Left forelimb (tissue), 1 donor: Measurements from ENCODE around the gene LRRC57.

Experiments
- DNase-seq: peaks from one replicate; pipeline ENCODE4 v3.0.0-alpha.2; 2018; ENCODE audit warnings: low spot score

Gene LRRC57

GRCh38 chr15:42490671-42491538 lies 57.7 kb downstream of the LRRC57 start, which contains the start of gene ZNF106:
TSS of gene ZNF106 (minus strand) at chr15:42491141. CDS start at chr15:42472289, 18,852 bp downstream.
- peak; percentile 92 for DNase-seq

GRCh38 chr15:42490291-42490670 lies 58.3 kb downstream of the LRRC57 start:
- DNase-seq: no peak
